ENCODE measurements around the gene CAPN13. TPM values are rescaled to one million over a fixed set of nuclear protein-coding genes. Genes with fewer than 3 reads are reported as not detected.

Gene CAPN13
- total RNA-seq, 4 donors from 2014 or later: 0.18 to 5.8 (median 1.8) TPM

DNA sequence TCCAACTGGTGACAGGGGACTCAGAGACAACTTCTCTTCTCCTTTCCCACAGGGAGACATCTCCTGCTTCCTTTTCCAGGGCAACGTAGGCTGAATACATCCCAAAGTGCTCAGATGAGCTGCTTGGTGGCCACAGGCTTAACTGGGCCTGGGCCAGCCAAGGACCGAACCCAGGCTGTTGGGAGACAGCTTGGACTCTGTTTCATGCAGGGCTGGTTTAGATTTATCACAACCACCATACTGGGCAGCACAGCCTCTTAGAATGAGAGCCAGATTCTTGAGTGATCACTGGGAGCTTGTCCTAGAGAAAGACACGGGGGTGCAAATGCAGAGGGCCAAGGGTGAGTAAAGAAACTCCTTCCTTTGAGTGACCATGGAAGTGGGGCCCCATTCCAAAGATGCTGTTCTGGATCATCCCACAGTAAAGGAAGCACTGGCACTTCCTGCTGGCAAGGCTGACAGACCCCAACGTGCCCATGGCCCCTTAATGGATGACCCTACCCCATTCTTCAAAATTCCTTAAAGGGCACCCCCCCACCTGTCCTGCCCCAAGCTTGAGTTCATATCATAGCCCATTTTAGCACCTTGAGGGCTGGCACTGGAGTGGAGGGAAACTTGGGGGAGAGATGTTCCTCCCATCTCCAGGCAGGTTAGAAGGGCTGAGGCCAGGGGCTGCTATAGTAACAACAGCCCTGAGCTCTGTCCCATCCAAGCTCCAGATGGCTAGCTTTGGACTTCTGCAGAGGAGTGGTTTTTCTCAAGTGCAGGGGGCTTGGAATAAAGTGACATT, 84.1 kb downstream of the CAPN13 start:
- 72 to 82% methylated on average over 3 to 4 of the region's 4 CpGs for WGBS, 2 donors
- Histone ChIP-seq H3K27ac (no peak overlapping the region), H3K4me3 (no peak overlapping the region), H3K4me1 (no peaks in the 10 kb centered on the region), H3K36me3 (no peaks in the 10 kb centered on the region), H3K27me3 (peaks cover 0 to 36% (median 0%) of the 10 kb centered on the region in 4 donors), H3K9me3 (no peaks in the 10 kb centered on the region)
- no peak for TF ChIP-seq POLR2A (IDR thresholded peaks at IDR 0.05)
- TF ChIP-seq, protein P1, sequence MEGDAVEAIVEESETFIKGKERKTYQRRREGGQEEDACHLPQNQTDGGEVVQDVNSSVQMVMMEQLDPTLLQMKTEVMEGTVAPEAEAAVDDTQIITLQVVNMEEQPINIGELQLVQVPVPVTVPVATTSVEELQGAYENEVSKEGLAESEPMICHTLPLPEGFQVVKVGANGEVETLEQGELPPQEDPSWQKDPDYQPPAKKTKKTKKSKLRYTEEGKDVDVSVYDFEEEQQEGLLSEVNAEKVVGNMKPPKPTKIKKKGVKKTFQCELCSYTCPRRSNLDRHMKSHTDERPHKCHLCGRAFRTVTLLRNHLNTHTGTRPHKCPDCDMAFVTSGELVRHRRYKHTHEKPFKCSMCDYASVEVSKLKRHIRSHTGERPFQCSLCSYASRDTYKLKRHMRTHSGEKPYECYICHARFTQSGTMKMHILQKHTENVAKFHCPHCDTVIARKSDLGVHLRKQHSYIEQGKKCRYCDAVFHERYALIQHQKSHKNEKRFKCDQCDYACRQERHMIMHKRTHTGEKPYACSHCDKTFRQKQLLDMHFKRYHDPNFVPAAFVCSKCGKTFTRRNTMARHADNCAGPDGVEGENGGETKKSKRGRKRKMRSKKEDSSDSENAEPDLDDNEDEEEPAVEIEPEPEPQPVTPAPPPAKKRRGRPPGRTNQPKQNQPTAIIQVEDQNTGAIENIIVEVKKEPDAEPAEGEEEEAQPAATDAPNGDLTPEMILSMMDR (IDR thresholded peaks at IDR 0.05): no peak
- intact Hi-C loops (cut with DNase I): no loop called here
- DNase-seq: no peak

- TF ChIP-seq, protein P1 (IDR thresholded peaks at IDR 0.05): no peak
- no peak for TF ChIP-seq POLR2A (IDR thresholded peaks at IDR 0.05)
- Histone ChIP-seq H3K4me3 (no peak overlapping the region), H3K4me1 (no peaks in the 10 kb centered on the region), H3K27ac (no peak overlapping the region), H3K27me3 (peaks cover 0 to 36% (median 0%) of the 10 kb centered on the region in 4 donors), H3K9me3 (no peaks in the 10 kb centered on the region), H3K36me3 (no peaks in the 10 kb centered on the region)
- intact Hi-C loops (cut with DNase I): no loop called here
- WGBS, 2 donors: 75 to 83% methylated on average over 3 to 4 of the region's 6 CpGs
- DNase-seq: no peak
Observed at GRCh38 chr2:30721668-30722647, 85.3 kb downstream of the CAPN13 start.

- Histone ChIP-seq H3K9me3 (no peaks in the 10 kb centered on the region), H3K4me1 (no peaks in the 10 kb centered on the region), H3K27me3 (peaks cover 0 to 36% (median 0%) of the 10 kb centered on the region in 4 donors), H3K27ac (no peak overlapping the region), H3K36me3 (no peaks in the 10 kb centered on the region), H3K4me3 (no peak overlapping the region)
- no peak for TF ChIP-seq POLR2A (IDR thresholded peaks at IDR 0.05)
- TF ChIP-seq, protein P1 (IDR thresholded peaks at IDR 0.05): no peak
- DNase-seq: no peak
- intact Hi-C loops (cut with DNase I): no loop called here
- WGBS, 2 donors: 90% methylated on average over 2 of the region's 4 CpGs; no CpG with 5 or more reads in 1 of the 2 donors
Observed at GRCh38 chr2:30721241-30721640, 86.0 kb downstream of the CAPN13 start.

GRCh38 chr2:30717081-30717650, 90.1 kb downstream of the CAPN13 start:
- whole genome bisulfite sequencing, 2 donors: 50 to 56% methylated on average over 1 of the region's 1 CpG
- H3K36me3 ChIP-seq: no peaks in the 10 kb centered on the region
- H3K4me1 ChIP-seq: peaks cover 0 to 10% (median 0%) of the 10 kb centered on the region in 3 donors
- intact Hi-C loops (cut with DNase I): loop anchor here (5.0 to 10.0 kb wide), 2 partner anchors 148 to 625 kb away; no protein-coding TSS in a partner anchor
- no peaks in the 10 kb centered on the region for H3K9me3 ChIP-seq
- no peak overlapping the region for H3K27ac ChIP-seq
- no peak overlapping the region for H3K4me3 ChIP-seq
- DNase-seq: no peak
- peaks cover 0 to 12% (median 0%) of the 10 kb centered on the region in 4 donors for H3K27me3 ChIP-seq
- TF ChIP-seq POLR2A (IDR thresholded peaks at IDR 0.05): no peak
- TF ChIP-seq, protein P1 (IDR thresholded peaks at IDR 0.05): no peak

All from esophagus squamous epithelium (tissue), 5 donors.